HEK293 (cell line): ENCODE results near the gene ZDHHC1.

ENCODE experiments used
- INSM2 ChIP-seq: fragments of 450-650 bp; formaldehyde crosslinking; IDR thresholded peaks from 2 replicates; pipeline ENCODE4 v1.5.1; 2016; ENCODE audit warnings: missing biosample characterization, missing genetic modification characterization
- KLF10 ChIP-seq: fragments of 450-650 bp; IDR thresholded peaks from 2 replicates; pipeline ENCODE4 v1.5.1; 2018; ENCODE audit warnings: missing biosample characterization, mild to moderate bottlenecking, missing genetic modification characterization
- KLF7 ChIP-seq: fragments of 450-650 bp; formaldehyde crosslinking; IDR thresholded peaks from 2 replicates; pipeline ENCODE4 v1.5.1; 2016; ENCODE audit warnings: missing biosample characterization, missing genetic modification characterization, borderline replicate concordance
- ZNF133 ChIP-seq: fragments of 450-650 bp; formaldehyde crosslinking; IDR thresholded peaks from 2 replicates; pipeline ENCODE4 v1.5.1; 2016; ENCODE audit warnings: missing biosample characterization, missing genetic modification characterization
- ZNF274 ChIP-seq, 2 experiments: fragments of 200-500 bp in 1 of 2; fragments of 450-650 bp in 1 of 2; sonication (Bioruptor generic) in 1 of 2; formaldehyde crosslinking in 1 of 2; IDR thresholded peaks; 2 replicates each; pipeline versions ENCODE4 v1.5.1 to v1.6.1; 2014 to 2016; ENCODE audit warnings: borderline replicate concordance in 1 of 2, inconsistent platforms in 1 of 2, low read length in 1 of 2, missing biosample characterization in 1 of 2, missing genetic modification characterization in 1 of 2
- ZNF660 ChIP-seq: fragments of 450-650 bp; IDR thresholded peaks from 2 replicates; pipeline ENCODE4 v1.5.1; 2018; ENCODE audit warnings: missing biosample characterization, mild to moderate bottlenecking, missing genetic modification characterization
- ZSCAN30 ChIP-seq: fragments of 450-650 bp; IDR thresholded peaks from 2 replicates; pipeline ENCODE4 v1.5.1; 2018; ENCODE audit warnings: missing biosample characterization, mild to moderate bottlenecking, missing genetic modification characterization, moderate library complexity
- TF ChIP-seq, protein P1 (sequence below): fragments of 450-650 bp; formaldehyde crosslinking; IDR thresholded peaks from 2 replicates; pipeline ENCODE4 v1.5.1; 2016; ENCODE audit warnings: missing biosample characterization, missing genetic modification characterization

DNA sequence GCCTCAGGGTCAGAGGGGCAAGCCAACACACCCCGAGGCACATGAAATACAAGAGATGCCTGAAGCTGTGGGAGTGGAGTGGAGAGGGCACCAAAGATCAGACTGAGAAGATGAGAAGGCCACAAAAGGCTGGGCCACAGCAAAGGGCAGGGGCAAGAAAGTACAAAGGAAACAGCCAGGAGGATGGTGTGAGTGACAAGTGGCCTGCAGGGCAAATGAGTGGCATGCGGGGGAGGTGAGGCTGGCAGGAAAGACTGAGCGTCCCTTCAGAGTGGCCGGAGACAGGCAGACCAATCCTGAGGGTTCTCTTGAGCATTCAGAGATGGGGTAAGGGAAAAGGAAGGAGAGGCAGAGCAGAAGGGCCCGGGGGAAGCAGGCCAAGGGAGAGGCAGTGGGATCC lies 37.8 kb upstream of the ZDHHC1 start:
- TF ChIP-seq ZNF274 (IDR thresholded peaks at IDR 0.05; ENCODE audit: low read length) (no peak), ZNF274 (tag by site-specific recombination; IDR thresholded peaks at IDR 0.05; ENCODE audit: borderline replicate concordance) (no peak), ZSCAN30 (tag by site-specific recombination) (no peak), INSM2 (tag by site-specific recombination) (no peak), KLF10 (no peak), ZNF660 (tag by site-specific recombination) (no peak), ZNF133 (tag by site-specific recombination) (no peak), KLF7 (tag by site-specific recombination) (no peak)
- TF ChIP-seq, protein P1, sequence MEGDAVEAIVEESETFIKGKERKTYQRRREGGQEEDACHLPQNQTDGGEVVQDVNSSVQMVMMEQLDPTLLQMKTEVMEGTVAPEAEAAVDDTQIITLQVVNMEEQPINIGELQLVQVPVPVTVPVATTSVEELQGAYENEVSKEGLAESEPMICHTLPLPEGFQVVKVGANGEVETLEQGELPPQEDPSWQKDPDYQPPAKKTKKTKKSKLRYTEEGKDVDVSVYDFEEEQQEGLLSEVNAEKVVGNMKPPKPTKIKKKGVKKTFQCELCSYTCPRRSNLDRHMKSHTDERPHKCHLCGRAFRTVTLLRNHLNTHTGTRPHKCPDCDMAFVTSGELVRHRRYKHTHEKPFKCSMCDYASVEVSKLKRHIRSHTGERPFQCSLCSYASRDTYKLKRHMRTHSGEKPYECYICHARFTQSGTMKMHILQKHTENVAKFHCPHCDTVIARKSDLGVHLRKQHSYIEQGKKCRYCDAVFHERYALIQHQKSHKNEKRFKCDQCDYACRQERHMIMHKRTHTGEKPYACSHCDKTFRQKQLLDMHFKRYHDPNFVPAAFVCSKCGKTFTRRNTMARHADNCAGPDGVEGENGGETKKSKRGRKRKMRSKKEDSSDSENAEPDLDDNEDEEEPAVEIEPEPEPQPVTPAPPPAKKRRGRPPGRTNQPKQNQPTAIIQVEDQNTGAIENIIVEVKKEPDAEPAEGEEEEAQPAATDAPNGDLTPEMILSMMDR (tag by site-specific recombination), result no peak
